WI38 (cell line): ENCODE results near the gene SYT6.

Experiments
- H3K4me3 ChIP-seq: 2 replicates; pipeline ENCODE4 v1.5.1; 2011; ENCODE audit warnings: low read depth, mild to moderate bottlenecking, control low read depth, low read length
- CTCF ChIP-seq: IDR thresholded peaks from 2 replicates; pipeline ENCODE4 v1.5.1; 2012; ENCODE audit warnings: low read depth, mild to moderate bottlenecking, control low read depth, low read length

The SYT6 gene, protein sequence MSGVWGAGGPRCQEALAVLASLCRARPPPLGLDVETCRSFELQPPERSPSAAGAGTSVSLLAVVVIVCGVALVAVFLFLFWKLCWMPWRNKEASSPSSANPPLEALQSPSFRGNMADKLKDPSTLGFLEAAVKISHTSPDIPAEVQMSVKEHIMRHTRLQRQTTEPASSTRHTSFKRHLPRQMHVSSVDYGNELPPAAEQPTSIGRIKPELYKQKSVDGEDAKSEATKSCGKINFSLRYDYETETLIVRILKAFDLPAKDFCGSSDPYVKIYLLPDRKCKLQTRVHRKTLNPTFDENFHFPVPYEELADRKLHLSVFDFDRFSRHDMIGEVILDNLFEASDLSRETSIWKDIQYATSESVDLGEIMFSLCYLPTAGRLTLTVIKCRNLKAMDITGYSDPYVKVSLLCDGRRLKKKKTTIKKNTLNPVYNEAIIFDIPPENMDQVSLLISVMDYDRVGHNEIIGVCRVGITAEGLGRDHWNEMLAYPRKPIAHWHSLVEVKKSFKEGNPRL

DNA sequence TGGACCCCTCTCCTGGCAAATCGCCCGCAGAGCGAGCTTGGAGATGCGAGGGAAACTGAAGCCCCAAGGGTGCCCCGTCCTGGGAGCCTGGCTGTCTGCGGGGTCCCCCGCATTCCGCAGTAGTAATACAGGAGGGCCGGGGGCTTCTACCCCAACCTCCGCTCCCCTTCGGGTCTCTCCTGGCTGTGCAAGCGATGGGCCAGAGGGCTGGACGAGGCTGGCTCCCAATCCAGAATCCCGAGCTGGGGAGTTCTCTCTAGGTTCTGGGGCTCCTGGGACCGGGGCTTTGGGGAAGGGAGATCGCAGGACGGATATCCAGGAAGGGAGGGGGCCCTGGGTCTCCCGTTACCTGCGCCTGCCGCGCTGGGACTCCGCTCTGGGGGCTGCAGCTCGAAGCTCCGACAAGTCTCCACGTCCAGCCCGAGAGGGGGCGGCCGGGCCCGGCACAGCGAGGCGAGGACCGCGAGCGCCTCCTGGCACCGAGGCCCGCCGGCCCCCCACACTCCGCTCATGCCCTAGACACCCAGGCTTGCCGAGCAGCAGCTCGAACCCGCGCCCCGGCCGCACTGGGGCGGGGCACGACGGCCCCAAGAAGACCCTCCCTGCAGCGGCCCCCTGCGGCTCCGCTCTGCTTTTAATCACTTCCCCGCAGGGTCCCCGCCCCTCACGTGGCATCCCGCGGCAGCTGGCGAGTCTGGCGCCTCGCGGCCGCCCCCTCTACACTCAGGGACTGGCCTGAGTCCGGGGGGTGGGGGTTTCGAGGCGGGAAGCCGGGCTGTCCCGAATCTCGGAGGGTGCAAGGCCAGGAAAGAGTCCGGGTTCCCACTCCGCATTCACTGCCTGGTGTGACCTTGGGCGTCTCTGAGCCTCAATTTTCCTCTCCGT, at the start of gene SYT6:
Gene SYT6, minus strand, starts transcription at position 609 of the 885 bp plus-strand sequence. Its CDS starts 97 bp downstream, at position 512.
- no peak within 1 kb of the TSS for H3K4me3 ChIP-seq
- TF ChIP-seq CTCF: no peak

GRCh38 chr1:114201486-114201885, 47.8 kb upstream of the SYT6 start:
- no peak for TF ChIP-seq CTCF
- H3K4me3 ChIP-seq: no peak overlapping the region

DNA sequence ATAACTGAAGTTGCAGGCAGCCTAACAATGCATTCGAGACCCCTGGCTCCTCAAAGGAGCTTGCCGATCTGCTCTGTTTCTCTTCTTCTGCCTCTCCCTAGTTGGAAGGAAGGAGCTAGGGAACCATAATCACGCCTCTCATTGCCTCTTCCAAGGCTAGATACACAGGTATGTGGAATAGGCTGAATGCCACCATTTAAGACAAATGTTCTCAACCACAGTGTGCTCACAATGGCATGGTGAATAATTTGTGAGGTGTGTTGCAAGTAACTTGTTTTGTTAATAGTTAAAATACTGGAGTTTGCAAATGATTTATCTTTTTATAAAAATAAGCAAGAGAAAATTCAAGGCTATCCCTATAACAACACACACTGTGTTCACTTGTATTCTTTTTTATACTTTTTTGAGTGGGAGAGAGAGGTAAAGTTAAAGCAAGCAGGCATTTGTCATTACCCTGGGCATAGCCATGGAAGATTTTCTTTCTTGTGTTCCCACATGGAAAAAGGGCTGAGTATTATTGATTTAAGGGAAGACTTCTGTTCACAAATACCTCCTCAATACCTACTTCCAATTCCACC, 45.4 kb upstream of the SYT6 start:
- no peak overlapping the region for H3K4me3 ChIP-seq
- no peak for TF ChIP-seq CTCF

- no peak for TF ChIP-seq CTCF
- no peak overlapping the region for H3K4me3 ChIP-seq
Measured at GRCh38 chr1:114196992-114197907, 43.6 kb upstream of the SYT6 start.

DNA sequence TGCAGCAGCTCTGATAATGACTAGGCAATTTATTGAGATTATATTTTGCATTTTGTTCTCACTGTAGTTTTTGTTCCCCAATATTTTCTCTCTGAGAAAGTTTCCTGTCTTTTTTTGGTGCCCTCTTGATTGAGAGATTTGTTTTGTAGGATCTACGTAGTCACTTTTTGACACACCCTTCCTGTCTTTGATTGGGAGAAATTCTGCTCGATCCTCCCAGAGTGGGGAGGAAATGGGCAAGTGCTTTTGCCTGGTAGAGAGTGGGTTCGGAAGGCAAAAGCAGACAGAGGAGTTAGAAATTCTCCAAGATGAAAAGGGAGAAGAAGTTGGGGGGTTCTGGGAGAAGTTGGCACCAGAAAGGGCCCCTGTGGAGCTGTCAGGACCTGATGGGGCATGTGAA, 42.1 kb upstream of the SYT6 start:
- H3K4me3 ChIP-seq: no peak overlapping the region
- TF ChIP-seq CTCF: no peak

DNA sequence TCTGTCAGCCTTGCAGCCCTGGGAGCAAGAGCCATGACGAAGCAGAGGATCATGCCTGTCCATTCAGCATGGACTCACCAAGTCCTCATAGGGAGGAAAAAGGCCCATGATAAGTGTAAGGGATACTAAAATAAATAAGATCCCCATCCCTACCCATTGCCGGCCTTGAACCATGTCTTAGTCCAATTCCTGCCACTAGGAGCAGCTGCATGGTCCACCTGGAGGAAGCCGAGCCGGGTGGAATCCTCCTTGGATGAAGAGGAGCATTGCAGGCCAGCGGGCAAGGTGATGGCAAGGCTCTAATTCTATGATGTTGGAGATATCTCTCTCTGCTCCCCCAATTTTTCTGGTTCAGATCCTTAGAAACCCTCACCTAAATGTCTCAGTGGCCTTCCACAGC, 38.7 kb upstream of the SYT6 start:
- H3K4me3 ChIP-seq: no peak overlapping the region
- TF ChIP-seq CTCF: no peak
